SK-N-SH (cell line): ENCODE measurements around the gene COL4A3. TPM values are rescaled to one million over a fixed set of nuclear protein-coding genes. Genes with fewer than 3 reads are reported as not detected.

Experiments
- CTCF ChIA-PET: fragments of 300-600, 350-600 bp; formaldehyde crosslinking; extraction: SDS; loops from one replicate; lab custom pipeline; 2021; lab: Yijun Ruan, JAX
- POLR2A ChIA-PET: fragments of 350-600 bp; sonication (Branson Sonifier 250); formaldehyde crosslinking; extraction: SDS; loops from one replicate; lab custom pipeline; 2020; ENCODE audit warnings: antibody characterized with exemption, inconsistent platforms; lab: Yijun Ruan, JAX
- DNase-seq: peaks from one replicate; pipeline ENCODE4 v3.0.0; 2012
- H2AFZ ChIP-seq: fragments of 200-600 bp; sonication (generic); 2 replicates; pipeline ENCODE4 v1.8.1; 2016; ENCODE audit warnings: antibody characterized with exemption, mild to moderate bottlenecking, low read depth
- H3F3A ChIP-seq: fragments of 200-600 bp; sonication (generic); replicated peaks from 2 replicates; pipeline ENCODE3; 2016; ENCODE audit warnings: antibody characterized with exemption, mild to moderate bottlenecking; ENCODE audit not compliant: insufficient read depth
- H3K27ac ChIP-seq, 2 experiments: fragments of 200-500 bp in 1 of 2; fragments of 200-600 bp in 1 of 2; sonication (Bioruptor generic) in 1 of 2; sonication (generic), shearing (Covaris generic) in 1 of 2; 2 replicates each; pipeline versions ENCODE4 v1.5.1 to v1.6.1; 2014 to 2016; ENCODE audit warnings: low read depth in 2 of 2, inconsistent platforms in 1 of 2, low read length in 1 of 2, mild to moderate bottlenecking in 1 of 2, mixed read lengths in 1 of 2
- H3K27me3 ChIP-seq: fragments of 200-600 bp; sonication (generic), shearing (Covaris generic); 2 replicates; pipeline ENCODE4 v1.6.1; 2016; ENCODE audit warnings: mixed run types; ENCODE audit not compliant: insufficient read depth
- H3K36me3 ChIP-seq, 2 experiments: fragments of 200-500 bp in 1 of 2; fragments of 200-600 bp in 1 of 2; sonication (Bioruptor generic) in 1 of 2; sonication (generic) in 1 of 2; replicated peaks in 1 of 2; 2 replicates each; pipeline versions ENCODE3 to v1.5.1; 2014 to 2016; ENCODE audit warnings: low read length in 1 of 2, mild to moderate bottlenecking in 1 of 2; ENCODE audit not compliant: insufficient read depth in 2 of 2, control insufficient read depth in 1 of 2
- H3K4me1 ChIP-seq, 2 experiments: fragments of 200-500 bp in 1 of 2; fragments of 200-600 bp in 1 of 2; sonication (Bioruptor generic) in 1 of 2; sonication (generic), shearing (Covaris generic) in 1 of 2; 2 replicates each; pipeline versions ENCODE4 v1.5.1 to v1.6.1; 2014 to 2016; ENCODE audit warnings: low read depth in 1 of 2, low read length in 1 of 2, mixed run types in 1 of 2; ENCODE audit not compliant: insufficient read depth in 2 of 2, control insufficient read depth in 1 of 2
- H3K4me2 ChIP-seq: fragments of 200-600 bp; sonication (generic), shearing (Covaris generic); 2 replicates; pipeline ENCODE4 v1.6.1; 2017; ENCODE audit warnings: mixed run types
- H3K4me3 ChIP-seq, 2 experiments: fragments of 200-500 bp in 1 of 2; fragments of 200-600 bp in 1 of 2; sonication (Bioruptor generic) in 1 of 2; sonication (generic), shearing (Covaris generic) in 1 of 2; 2 replicates each; pipeline versions ENCODE4 v1.5.1 to v1.8.1; 2014 to 2016; ENCODE audit warnings: low read depth in 2 of 2, inconsistent platforms in 1 of 2, low read length in 1 of 2, mild to moderate bottlenecking in 1 of 2, mixed read lengths in 1 of 2, moderate library complexity in 1 of 2
- H3K79me2 ChIP-seq: fragments of 200-600 bp; sonication (generic); 2 replicates; pipeline ENCODE4 v1.8.1; 2017; ENCODE audit warnings: mild to moderate bottlenecking; ENCODE audit not compliant: insufficient read depth
- H3K9ac ChIP-seq: fragments of 200-600 bp; sonication (generic); 2 replicates; pipeline ENCODE4 v1.6.1; 2017; ENCODE audit warnings: mixed run types
- H3K9me2 ChIP-seq: fragments of 200-600 bp; sonication (generic); 2 replicates; pipeline ENCODE4 v1.6.1; 2017; ENCODE audit warnings: mixed run types
- H3K9me3 ChIP-seq: fragments of 200-600 bp; sonication (generic); 2 replicates; pipeline ENCODE4 v1.6.1; 2017; ENCODE audit warnings: mixed run types, mild to moderate bottlenecking, moderate library complexity
- H4K20me1 ChIP-seq: fragments of 200-600 bp; sonication (generic); 2 replicates; pipeline ENCODE4 v1.6.1; 2017; ENCODE audit warnings: mild to moderate bottlenecking, mixed run types; ENCODE audit not compliant: insufficient read depth
- EP300 ChIP-seq, 2 experiments: IDR thresholded peaks; 2 replicates each; pipeline versions ENCODE4 v1.4.0 to v1.6.1; 2012; ENCODE audit warnings: borderline replicate concordance in 1 of 2, low read depth in 1 of 2, low read length in 1 of 2
- FOSL2 ChIP-seq: IDR thresholded peaks from 2 replicates; pipeline ENCODE4 v1.4.0; 2012; ENCODE audit warnings: low read depth, mild to moderate bottlenecking, moderate library complexity, borderline replicate concordance
- GABPA ChIP-seq: IDR thresholded peaks from 2 replicates; pipeline ENCODE4 v1.4.0; 2012; ENCODE audit warnings: low read depth, mild to moderate bottlenecking
- GATA2 ChIP-seq: sonication (generic); formaldehyde crosslinking; IDR thresholded peaks from 2 replicates; pipeline ENCODE4 v1.5.0; 2020; ENCODE audit warnings: mild to moderate bottlenecking, missing genetic modification reagents
- JUND ChIP-seq: IDR thresholded peaks from 2 replicates; pipeline ENCODE4 v1.4.0; 2012
- MEF2A ChIP-seq: IDR thresholded peaks from 2 replicates; pipeline ENCODE4 v1.4.0; 2012; ENCODE audit warnings: low read depth, borderline replicate concordance
- MXI1 ChIP-seq: IDR thresholded peaks from 2 replicates; pipeline ENCODE4 v1.6.1; 2012; ENCODE audit warnings: mild to moderate bottlenecking, low read depth, low read length, improper control_type of control experiment
- REST ChIP-seq: IDR thresholded peaks from 2 replicates; pipeline ENCODE4 v1.6.1; 2012; ENCODE audit warnings: mild to moderate bottlenecking, low read depth, low read length, moderate library complexity
- SIN3A ChIP-seq: IDR thresholded peaks from 2 replicates; pipeline ENCODE4 v1.6.1; 2012; ENCODE audit warnings: low read depth, mild to moderate bottlenecking, low read length, moderate library complexity, borderline replicate concordance
- TAF1 ChIP-seq: IDR thresholded peaks from 2 replicates; pipeline ENCODE4 v1.6.1; 2012; ENCODE audit warnings: low read depth, mild to moderate bottlenecking, low read length, moderate library complexity, borderline replicate concordance
- ZBTB33 ChIP-seq: IDR thresholded peaks from 2 replicates; pipeline ENCODE4 v1.4.0; 2012; ENCODE audit warnings: low read depth, borderline replicate concordance
- WGBS: methylation state at CpG from one replicate; pipeline ENCODE4 v1.1.6; 2017; ENCODE audit warnings: low lambda C conversion rate; 5-methylcytosine and 5-hydroxymethylcytosine counted together
- polyA plus RNA-seq, 3 experiments: library from polyadenylated mRNA; depleted of rRNA; stranded (reverse); fragments of >200 nt; gene quantifications; 2 replicates each; pipeline ENCODE4 v1.2.3, GENCODE V29; 2012

COL4A3 gene
- polyA plus RNA-seq, 1 of the 3 experiments (the other 2 are of a cell fraction), result not detected

GRCh38 chr2:227267410-227268115 lies 103.1 kb downstream of the COL4A3 start (continued):
- TF ChIP-seq ZBTB33, result no peak
- TF ChIP-seq GATA2 (CRISPR knock-in tag), result no peak
- TF ChIP-seq TAF1, result no peak
- no peak for TF ChIP-seq FOSL2

- H3K79me2 ChIP-seq, result no peaks in the 10 kb centered on the region
- H3K9me3 ChIP-seq, result no peaks in the 10 kb centered on the region
- H3K9me2 ChIP-seq, result no peaks in the 10 kb centered on the region
- no peak for DNase-seq
- POLR2A ChIA-PET, result no interaction called here
- no peaks in the 10 kb centered on the region for H4K20me1 ChIP-seq
- H3F3A ChIP-seq, result no peaks in the 10 kb centered on the region
- no peaks in the 10 kb centered on the region for H3K27me3 ChIP-seq
- H3K27ac ChIP-seq, result no peak overlapping the region
- H3K36me3 ChIP-seq, result no peaks in the 10 kb centered on the region
- TF ChIP-seq REST (peak; percentile 90), GABPA (no peak)
- TF ChIP-seq, all 33 proteins: peak for 1
- Histone ChIP-seq H3K4me3 (no peak overlapping the region), H3K4me1 (no peaks in the 10 kb centered on the region), H2AFZ (no peak overlapping the region), H3K4me2 (no peak overlapping the region), H3K9ac (no peak overlapping the region)
- CTCF ChIA-PET, result interaction anchor here (1.4 kb wide), 1 partner anchor 43 kb away, joined by 4 read pairs; no protein-coding TSS in a partner anchor
Measured at GRCh38 chr2:227280895-227281294, 116.5 kb downstream of the COL4A3 start.

- ChIA-PET CTCF (no interaction called here), POLR2A (no interaction called here)
- no peak overlapping the region for H3K9ac ChIP-seq
- H3F3A ChIP-seq, result no peaks in the 10 kb centered on the region
- H3K4me3 ChIP-seq, result no peak overlapping the region
- no peak overlapping the region for H2AFZ ChIP-seq
- H3K4me2 ChIP-seq, result no peak overlapping the region
- H3K27me3 ChIP-seq, result no peaks in the 10 kb centered on the region
- no peaks in the 10 kb centered on the region for H3K4me1 ChIP-seq
- 73% methylated on average over 6 of the region's 6 CpGs for WGBS
- no peaks in the 10 kb centered on the region for H3K79me2 ChIP-seq
- H4K20me1 ChIP-seq, result no peaks in the 10 kb centered on the region
- no peaks in the 10 kb centered on the region for H3K36me3 ChIP-seq
- no peaks in the 10 kb centered on the region for H3K9me2 ChIP-seq
- H3K9me3 ChIP-seq, result no peaks in the 10 kb centered on the region
- no peak for DNase-seq
- H3K27ac ChIP-seq, result no peak overlapping the region
- no peak for TF ChIP-seq JUND
- no peak for TF ChIP-seq ZBTB33
- no peak for TF ChIP-seq SIN3A
- no peak for TF ChIP-seq MEF2A
- TF ChIP-seq EP300 (IDR thresholded peaks at IDR 0.05; ENCODE audit: borderline replicate concordance in 1 of 2, low read depth in 1 of 2, low read length in 1 of 2), result no peak
- no peak for TF ChIP-seq MXI1
- TF ChIP-seq REST, result no peak
Measured at GRCh38 chr2:227285741-227286236, 121.4 kb downstream of the COL4A3 start.
